Hippocampal formation (tissue), 2 donors: ENCODE measurements around the gene CREB3L2.
"Not testable (repeated sequence)": the region's sequence is repeated elsewhere in the genome, so short reads cannot be mapped to it uniquely, and the experiment has no call there.

Experiments
- DNase-seq, 2 donors: peaks; one replicate each; lab custom pipeline; 2025; lab: John Stamatoyannopoulos, UW

CREB3L2 gene

GRCh38 chr7:137838706-137839315, 163.1 kb downstream of the CREB3L2 start:
- no peak for DNase-seq

DNA sequence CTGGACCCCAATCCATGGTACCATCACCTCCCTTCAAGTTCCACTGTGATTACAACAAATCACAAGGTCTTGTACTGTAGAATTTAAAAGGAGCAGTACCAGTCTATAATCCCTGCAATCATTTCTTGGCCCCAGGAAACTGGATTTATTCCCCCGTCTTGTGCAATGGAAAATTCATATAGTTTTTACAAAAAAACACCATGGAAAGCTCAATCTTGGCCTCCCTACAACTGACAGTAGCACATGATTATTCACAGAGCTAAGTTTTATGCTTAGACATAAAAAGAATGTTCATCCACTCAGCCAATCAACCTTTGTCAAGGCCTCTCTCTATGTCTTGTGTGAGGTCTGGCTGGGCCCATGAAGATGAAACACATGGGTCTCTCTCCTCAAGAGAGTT, 165.3 kb downstream of the CREB3L2 start:
- DNase-seq: no peak

- DNase-seq: no peak
These were observed 165.8 kb downstream of the CREB3L2 start for GRCh38 chr7:137836113-137836509.

DNA sequence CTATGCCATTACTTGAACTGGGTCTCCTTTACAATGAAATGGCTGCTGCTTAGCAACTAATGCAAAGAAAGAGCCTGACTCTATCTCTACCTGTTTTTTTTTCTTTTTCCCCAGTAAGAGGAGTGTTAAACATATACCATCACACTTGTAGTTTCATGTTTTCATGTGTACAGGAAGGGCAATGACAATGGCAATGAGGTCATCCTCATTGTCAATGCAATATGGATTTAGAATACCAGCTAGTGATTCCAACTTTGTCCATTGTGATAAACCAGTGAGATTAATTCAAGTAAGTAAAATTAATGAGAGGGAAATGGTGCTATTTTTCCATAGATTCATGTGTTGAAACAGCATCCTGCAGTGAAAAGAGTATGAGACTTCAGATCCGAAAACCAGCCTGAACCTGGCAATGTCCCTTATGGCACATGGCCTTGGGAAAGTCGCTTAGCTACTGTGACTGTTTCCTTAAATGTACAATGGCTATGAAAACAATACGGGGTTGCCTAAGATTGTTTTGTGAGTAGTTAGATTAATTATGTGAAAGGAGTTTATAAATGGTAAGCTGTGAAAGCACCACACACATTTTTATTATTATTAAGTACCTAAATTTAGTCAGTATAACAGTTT, 166.3 kb downstream of the CREB3L2 start:
- DNase-seq: no peak

DNA sequence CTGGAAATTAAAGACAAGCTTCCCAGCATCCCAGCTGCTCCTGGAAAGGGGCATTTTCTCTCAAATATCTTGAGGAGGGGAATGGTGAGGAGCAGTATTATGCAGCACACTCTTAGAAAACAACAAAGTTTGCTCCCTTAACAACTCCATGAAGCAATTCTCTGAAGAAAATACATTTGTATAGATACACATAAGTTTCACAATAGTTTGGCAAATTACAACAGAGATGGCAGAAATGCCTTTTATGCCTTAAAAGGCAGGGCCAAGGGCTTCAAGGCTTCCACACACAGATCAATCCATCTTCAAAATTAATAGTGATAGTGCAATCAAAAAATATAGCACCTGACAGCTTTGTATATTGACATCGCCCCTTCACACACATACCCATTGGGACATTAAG, 167.3 kb downstream of the CREB3L2 start:
- DNase-seq: no peak

- not testable (repeated sequence) for DNase-seq
These were observed 168.9 kb downstream of the CREB3L2 start for GRCh38 chr7:137832990-137833389.

GRCh38 chr7:137832382-137832781, 169.5 kb downstream of the CREB3L2 start:
- no peak for DNase-seq

GRCh38 chr7:137831555-137831954, 170.3 kb downstream of the CREB3L2 start:
- DNase-seq: not testable (repeated sequence)

DNA sequence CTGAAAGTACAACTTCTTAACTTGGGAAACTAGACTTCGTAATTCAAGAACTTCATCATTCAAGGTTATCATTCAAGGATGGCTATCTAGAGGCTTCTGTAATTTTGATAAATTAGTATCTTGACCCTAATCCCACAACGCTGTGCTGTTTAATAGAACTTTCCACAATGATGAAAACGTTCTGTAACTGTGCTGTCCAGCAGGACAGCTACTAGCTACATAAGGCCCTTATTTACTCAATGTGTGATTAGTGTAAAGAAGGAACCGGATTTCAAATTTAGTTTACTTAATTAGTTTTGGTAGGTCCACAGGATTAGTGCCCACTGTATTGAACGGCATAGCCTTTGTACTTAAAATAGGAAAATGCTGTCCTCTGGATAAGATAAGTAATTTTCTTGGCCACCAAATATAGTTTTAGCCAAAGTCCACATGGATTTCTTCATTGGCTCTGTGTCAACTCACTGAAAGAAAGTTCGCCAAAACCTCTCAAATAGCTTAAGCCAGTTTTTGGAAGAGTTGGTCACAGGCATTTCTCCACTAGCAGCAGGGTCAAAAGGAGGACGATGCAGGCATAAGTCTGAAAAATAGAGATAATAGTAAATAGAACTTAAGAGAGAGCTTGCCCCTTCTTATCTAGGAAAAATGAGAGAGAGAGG, 172.4 kb downstream of the CREB3L2 start:
- DNase-seq: no peak

DNA sequence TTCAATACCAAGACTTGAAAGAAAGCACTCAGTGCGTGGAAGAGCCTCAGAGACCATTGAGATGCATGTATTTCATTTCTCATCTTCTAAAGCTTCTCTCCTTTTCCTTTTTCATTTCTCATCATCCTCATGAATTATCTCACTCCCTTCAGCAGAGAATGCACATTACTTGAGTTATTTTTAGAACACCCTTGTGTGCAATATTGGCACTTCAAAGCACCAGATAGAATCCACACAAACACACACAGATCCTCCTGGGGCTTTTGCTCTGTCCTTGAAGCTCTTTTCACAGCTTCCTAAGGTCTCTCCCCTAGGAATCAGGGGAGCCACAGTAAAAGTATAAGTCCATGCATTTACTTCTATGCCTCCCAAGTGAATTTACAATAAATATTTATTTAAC, 173.4 kb downstream of the CREB3L2 start:
- no peak for DNase-seq

- no peak for DNase-seq
These were observed 176.4 kb downstream of the CREB3L2 start for GRCh38 chr7:137825489-137825888.
